ENCODE measurements around the gene KIR3DL1. TPM values are rescaled to one million over a fixed set of nuclear protein-coding genes. Genes with fewer than 3 reads are reported as not detected.

Gene KIR3DL1
- total RNA-seq, 1 donor from 2014 or later: not detected

DNA sequence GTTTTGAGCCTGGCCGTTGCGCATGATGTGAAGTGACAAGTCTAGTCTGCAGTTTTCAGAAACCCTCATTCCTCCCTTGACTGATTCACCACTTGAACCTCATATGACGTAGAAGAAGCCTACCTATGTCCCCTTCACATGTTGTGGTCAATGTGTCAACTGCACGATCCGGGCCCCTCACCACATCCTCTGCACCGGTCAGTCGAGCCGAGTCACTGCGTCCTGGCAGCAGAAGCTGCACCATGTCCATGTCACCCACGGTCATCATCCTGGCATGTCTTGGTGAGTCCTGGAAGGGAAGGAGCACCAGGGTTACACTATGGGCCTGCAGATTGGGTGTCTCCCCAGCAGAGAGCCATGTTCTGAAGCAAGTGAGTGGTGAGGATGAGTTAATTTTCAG lies 12.9 kb upstream of the KIR3DL1 start, which contains the start of gene KIR2DL4:
KIR2DL4 (plus strand) TSS at position 201 of the 400 bp plus-strand sequence; CDS start at position 243, 42 bp downstream.
- H3K9me3 ChIP-seq (ENCODE audit: low read depth): peaks cover 15% of the 10 kb centered on the region
- H2AFZ ChIP-seq (replicated peaks): no peak within 1 kb of the TSS
- H3K4me1 Mint-ChIP-seq: no peaks in the 10 kb centered on the region
- no peaks in the 10 kb centered on the region for H3K4me1 ChIP-seq
- no peaks in the 10 kb centered on the region for H4K20me1 ChIP-seq (ENCODE audit: low read depth)
- H3K4me3 ChIP-seq: no peak within 1 kb of the TSS
- no peak within 1 kb of the TSS for H3K4me2 ChIP-seq
- DNase-seq (ENCODE audit: low spot score): no peak
- no peaks in the 10 kb centered on the region for H3K27me3 Mint-ChIP-seq (ENCODE audit: insufficient read depth, low read depth)
- H3F3A ChIP-seq (ENCODE audit: low read depth): no peaks in the 10 kb centered on the region
- no peak within 1 kb of the TSS for H3K27ac Mint-ChIP-seq
- H3K9me3 Mint-ChIP-seq: peaks cover 24% of the 10 kb centered on the region
- no peak within 1 kb of the TSS for H3K9ac ChIP-seq
- no peaks in the 10 kb centered on the region for H3K27me3 ChIP-seq
- TF ChIP-seq, protein P1, sequence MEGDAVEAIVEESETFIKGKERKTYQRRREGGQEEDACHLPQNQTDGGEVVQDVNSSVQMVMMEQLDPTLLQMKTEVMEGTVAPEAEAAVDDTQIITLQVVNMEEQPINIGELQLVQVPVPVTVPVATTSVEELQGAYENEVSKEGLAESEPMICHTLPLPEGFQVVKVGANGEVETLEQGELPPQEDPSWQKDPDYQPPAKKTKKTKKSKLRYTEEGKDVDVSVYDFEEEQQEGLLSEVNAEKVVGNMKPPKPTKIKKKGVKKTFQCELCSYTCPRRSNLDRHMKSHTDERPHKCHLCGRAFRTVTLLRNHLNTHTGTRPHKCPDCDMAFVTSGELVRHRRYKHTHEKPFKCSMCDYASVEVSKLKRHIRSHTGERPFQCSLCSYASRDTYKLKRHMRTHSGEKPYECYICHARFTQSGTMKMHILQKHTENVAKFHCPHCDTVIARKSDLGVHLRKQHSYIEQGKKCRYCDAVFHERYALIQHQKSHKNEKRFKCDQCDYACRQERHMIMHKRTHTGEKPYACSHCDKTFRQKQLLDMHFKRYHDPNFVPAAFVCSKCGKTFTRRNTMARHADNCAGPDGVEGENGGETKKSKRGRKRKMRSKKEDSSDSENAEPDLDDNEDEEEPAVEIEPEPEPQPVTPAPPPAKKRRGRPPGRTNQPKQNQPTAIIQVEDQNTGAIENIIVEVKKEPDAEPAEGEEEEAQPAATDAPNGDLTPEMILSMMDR (IDR thresholded peaks at IDR 0.05): no peak
- TF ChIP-seq EZH2 (IDR thresholded peaks at IDR 0.05): no peak
- TF ChIP-seq EZH2phosphoT487 (IDR thresholded peaks at IDR 0.05): no peak
- H3K36me3 ChIP-seq: no peaks in the 10 kb centered on the region
- H3K27ac ChIP-seq: no peak within 1 kb of the TSS
- H3K4me3 Mint-ChIP-seq: no peak within 1 kb of the TSS
- H3K36me3 Mint-ChIP-seq: no peaks in the 10 kb centered on the region
- no peaks in the 10 kb centered on the region for H3K79me2 ChIP-seq (ENCODE audit: low read depth)

DNA sequence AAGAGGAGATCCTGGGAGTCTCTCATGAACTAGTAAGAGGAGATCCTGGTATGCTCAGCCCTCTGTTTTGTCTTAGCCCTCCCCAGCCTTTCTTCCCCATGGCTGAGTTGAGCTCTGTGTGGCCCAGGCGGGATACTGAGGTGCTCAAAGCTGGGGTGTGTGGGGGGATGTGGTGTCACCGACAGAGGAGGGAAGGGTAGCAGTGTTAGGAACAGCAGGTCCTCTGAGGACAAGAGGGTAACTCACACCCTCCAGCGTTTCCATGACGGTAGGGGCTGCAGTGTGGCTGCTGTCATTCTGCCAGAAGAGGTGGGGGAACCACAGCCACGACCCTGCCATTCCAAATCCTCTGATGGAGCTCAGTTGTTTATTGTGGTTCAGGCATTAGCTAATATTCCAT lies 12.2 kb upstream of the KIR3DL1 start:
- Histone ChIP-seq H3K4me3 (no peak overlapping the region), H3K9ac (no peak overlapping the region), H3K79me2 (ENCODE audit: low read depth) (no peaks in the 10 kb centered on the region), H3K36me3 (no peaks in the 10 kb centered on the region), H3K4me2 (no peak overlapping the region), H3K27me3 (no peaks in the 10 kb centered on the region), H4K20me1 (ENCODE audit: low read depth) (no peaks in the 10 kb centered on the region), H3K4me1 (no peaks in the 10 kb centered on the region), H3K27ac (no peak overlapping the region), H2AFZ (replicated peaks) (no peak overlapping the region), H3F3A (ENCODE audit: low read depth) (no peaks in the 10 kb centered on the region), H3K9me3 (ENCODE audit: low read depth) (peaks cover 9% of the 10 kb centered on the region)
- Mint-ChIP-seq H3K36me3 (no peaks in the 10 kb centered on the region), H3K27ac (no peak overlapping the region), H3K9me3 (peaks cover 24% of the 10 kb centered on the region), H3K4me3 (no peak overlapping the region), H3K4me1 (no peaks in the 10 kb centered on the region), H3K27me3 (ENCODE audit: insufficient read depth, low read depth) (no peaks in the 10 kb centered on the region)
- no peak for DNase-seq (ENCODE audit: low spot score)
- TF ChIP-seq EZH2phosphoT487 (IDR thresholded peaks at IDR 0.05) (no peak), EZH2 (IDR thresholded peaks at IDR 0.05) (no peak)
- TF ChIP-seq, protein P1 (IDR thresholded peaks at IDR 0.05): no peak

DNA sequence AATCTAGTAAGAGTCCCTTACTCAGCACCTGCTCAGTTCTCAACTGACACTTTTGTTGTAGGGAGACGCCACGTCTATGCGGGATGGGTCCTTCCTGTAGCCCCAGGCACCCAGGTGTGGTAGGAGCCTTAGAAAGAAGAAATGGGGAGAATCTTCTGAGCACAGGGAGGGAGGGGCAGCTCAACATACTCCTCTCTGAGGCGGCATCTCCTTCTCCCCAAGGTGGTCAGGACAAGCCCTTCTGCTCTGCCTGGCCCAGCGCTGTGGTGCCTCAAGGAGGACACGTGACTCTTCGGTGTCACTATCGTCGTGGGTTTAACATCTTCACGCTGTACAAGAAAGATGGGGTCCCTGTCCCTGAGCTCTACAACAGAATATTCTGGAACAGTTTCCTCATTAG lies 11.7 kb upstream of the KIR3DL1 start:
- Mint-ChIP-seq H3K4me3 (no peak overlapping the region), H3K9me3 (peaks cover 22% of the 10 kb centered on the region), H3K27me3 (ENCODE audit: insufficient read depth, low read depth) (peaks cover 1% of the 10 kb centered on the region), H3K4me1 (no peaks in the 10 kb centered on the region), H3K27ac (no peak overlapping the region), H3K36me3 (no peaks in the 10 kb centered on the region)
- H3F3A ChIP-seq (ENCODE audit: low read depth): no peaks in the 10 kb centered on the region
- no peaks in the 10 kb centered on the region for H3K36me3 ChIP-seq
- no peak for DNase-seq (ENCODE audit: low spot score)
- no peak overlapping the region for H3K4me3 ChIP-seq
- H3K27me3 ChIP-seq: no peaks in the 10 kb centered on the region
- TF ChIP-seq, protein P1 (IDR thresholded peaks at IDR 0.05): no peak
- TF ChIP-seq EZH2 (IDR thresholded peaks at IDR 0.05): no peak
- TF ChIP-seq EZH2phosphoT487 (IDR thresholded peaks at IDR 0.05): no peak
- H2AFZ ChIP-seq (replicated peaks): no peak overlapping the region
- no peak overlapping the region for H3K4me2 ChIP-seq
- H3K9ac ChIP-seq: no peak overlapping the region
- H3K4me1 ChIP-seq: no peaks in the 10 kb centered on the region
- no peaks in the 10 kb centered on the region for H4K20me1 ChIP-seq (ENCODE audit: low read depth)
- H3K27ac ChIP-seq: no peak overlapping the region
- H3K79me2 ChIP-seq (ENCODE audit: low read depth): no peaks in the 10 kb centered on the region
- H3K9me3 ChIP-seq (ENCODE audit: low read depth): peaks cover 6% of the 10 kb centered on the region
